ENCODE results near the gene CABYR.

CABYR gene

GRCh38 chr18:24189664-24190346, 50.9 kb downstream of the CABYR start:
- DNase-seq (ENCODE audit: low read depth in 2 of 2): no peak

- DNase-seq (ENCODE audit: low read depth in 2 of 2): no peak
Measured at GRCh38 chr18:24190590-24190989, 51.7 kb downstream of the CABYR start.

- no peak for DNase-seq (ENCODE audit: low read depth in 2 of 2)
Measured at GRCh38 chr18:24195296-24196053, 56.6 kb downstream of the CABYR start.

GRCh38 chr18:24196764-24197163, 57.9 kb downstream of the CABYR start:
- no peak for DNase-seq (ENCODE audit: low read depth in 2 of 2)

DNA sequence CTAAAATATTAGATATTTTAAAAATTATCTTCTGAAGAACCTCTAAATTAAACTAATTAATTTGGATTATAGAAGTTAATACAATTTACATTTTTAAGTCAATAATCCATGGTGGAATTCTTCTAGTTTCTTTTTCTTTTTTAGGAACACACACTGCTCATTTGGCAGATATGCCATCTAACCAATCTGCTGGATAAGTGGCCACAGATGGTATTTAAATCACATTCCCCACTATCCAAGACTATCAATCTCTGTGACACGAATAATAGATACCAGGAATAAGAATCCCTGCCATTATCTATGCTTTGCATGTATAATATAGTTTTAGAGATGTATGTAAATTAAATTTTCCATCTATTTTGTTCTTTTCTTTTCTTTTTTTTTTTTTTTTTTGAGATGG, 58.5 kb downstream of the CABYR start:
- no peak for DNase-seq (ENCODE audit: low read depth in 2 of 2)

- DNase-seq (ENCODE audit: low read depth in 2 of 2): no peak
Measured at GRCh38 chr18:24198461-24198860, 59.6 kb downstream of the CABYR start.

DNA sequence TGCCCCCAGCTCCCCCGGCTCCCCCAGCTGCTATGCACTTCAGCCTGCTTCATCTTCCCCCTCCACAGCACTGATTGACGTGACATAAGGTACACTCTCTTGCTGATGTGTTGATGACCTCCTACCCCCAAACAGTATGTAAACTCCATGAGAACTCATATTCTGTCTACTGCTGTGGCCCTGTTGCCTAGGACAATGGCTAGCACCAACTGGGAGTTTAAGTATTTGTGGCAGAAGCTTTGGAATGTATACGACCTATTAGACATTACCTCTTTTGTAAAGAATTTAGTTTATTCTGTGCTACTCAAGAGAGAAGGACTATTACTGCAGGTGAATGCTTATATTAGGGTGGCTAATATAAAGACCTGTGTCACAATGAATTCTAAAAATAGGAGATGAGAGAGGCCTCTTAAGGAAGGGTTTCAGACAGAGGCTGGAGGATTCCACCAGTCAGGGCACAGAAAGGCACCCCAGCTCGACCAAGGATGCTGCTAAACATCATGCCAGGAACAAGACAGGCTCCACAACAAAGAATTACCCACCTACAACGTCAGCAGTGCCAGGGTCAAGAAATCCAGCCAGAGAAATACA, 60.6 kb downstream of the CABYR start:
- DNase-seq (ENCODE audit: low read depth in 2 of 2): no peak

DNA sequence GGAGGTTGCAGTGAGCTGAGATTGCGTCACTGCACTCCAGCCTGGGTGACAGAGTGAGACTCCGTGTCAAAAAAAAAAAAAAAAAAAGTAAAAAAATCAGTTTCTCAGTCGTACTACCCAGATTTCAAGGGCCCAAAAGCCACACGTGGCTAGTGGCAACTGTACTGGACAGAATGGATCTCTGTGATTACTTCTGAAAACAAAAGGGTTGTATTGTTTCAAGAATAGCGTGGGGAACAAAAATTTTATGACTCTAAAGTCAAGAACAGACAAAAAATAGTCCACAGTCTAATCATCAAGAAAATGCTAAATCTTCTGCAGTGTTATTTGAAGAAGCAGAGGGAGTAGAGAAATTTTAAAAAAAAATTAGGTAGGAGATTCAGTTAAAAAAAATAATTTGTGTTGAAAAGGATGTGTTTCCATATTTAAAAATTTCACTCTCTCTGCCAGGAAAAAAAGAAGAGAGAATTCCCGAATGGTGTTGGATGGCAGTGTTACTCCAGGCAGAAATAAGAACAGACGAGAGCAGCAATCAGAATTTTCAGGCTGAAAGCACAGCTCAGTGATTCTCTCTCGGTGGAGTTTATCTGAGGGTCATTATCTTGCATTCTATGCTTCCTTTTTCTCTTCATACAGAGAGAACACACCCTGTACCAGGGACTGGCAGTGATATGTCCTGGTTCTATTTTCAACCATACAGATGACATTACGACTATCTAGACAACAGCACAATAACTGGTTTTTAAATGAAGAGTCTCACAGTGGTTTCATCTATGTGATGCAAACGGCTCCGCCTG, 61.8 kb downstream of the CABYR start:
- no peak for DNase-seq (ENCODE audit: low read depth in 2 of 2)

- no peak for DNase-seq (ENCODE audit: low read depth in 2 of 2)
Measured at GRCh38 chr18:24201699-24202687, 63.1 kb downstream of the CABYR start.

DNA sequence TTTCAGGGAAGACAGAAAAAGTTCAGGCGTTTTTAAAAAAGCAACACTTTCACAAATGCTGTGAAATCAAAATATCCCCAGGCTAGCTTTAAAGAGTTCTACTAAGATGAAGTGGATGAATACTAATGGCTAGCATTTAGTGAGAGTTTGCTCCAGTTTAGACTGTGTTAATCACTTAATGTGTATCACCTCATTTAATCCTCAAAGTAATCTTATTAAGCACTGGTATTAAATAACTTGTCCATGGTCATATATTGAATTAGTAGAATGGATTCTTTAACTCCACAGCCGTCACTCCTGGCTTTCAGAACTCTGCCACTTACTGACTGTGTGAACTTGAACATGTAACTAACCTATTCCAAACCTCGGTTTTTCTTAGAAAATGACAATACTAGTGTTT, 66.0 kb downstream of the CABYR start:
- DNase-seq (ENCODE audit: low read depth in 2 of 2): no peak

DNA sequence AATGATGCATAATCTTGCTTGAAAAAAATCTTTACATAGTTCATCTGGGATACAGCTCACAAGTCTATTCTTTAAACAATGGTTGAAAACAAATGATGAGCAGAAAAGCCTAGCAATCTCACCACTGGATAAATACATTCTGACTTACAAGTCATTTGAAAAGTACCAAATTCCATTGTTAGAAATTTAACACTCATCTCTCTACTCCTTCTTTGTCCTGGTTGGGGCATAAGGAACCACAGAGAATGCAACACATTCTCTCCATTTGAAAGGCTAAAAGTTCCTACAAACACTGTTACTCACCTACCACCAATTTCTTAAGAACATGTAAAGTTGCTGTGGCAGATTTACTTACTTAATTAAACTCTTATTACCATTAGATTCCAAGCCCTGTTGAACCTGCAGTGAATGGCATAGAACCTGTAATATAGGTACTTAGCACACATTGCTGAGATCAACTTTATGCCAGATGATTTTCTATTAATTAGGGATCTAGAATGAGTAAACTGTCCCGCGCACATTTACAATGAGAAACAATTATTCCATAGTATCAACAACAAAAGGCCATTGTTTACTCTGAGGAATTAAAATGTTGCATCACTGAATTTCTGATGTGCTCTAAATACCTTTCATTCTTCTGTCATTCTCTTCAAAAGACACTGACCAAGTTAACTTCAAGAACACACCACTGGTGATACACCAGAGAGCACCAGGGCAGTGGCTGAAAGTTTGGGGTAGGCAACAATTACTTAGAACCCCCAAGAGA, 69.6 kb downstream of the CABYR start:
- no peak for DNase-seq (ENCODE audit: low read depth in 2 of 2)

- DNase-seq (ENCODE audit: low read depth in 2 of 2): no peak
Measured at GRCh38 chr18:24209558-24209957, 70.7 kb downstream of the CABYR start.

All from stimulated activated CD4-positive, alpha-beta T cell treated with anti-CD3 and anti-CD28 coated beads, Interleukin-1b, Interleukin-23, amount 100 ng/mL, for 4 hours (primary cell).